Measurements from ENCODE around the gene JADE1. TPM values are rescaled to one million over a fixed set of nuclear protein-coding genes. Genes with fewer than 3 reads are reported as not detected.

JADE1 gene
- total RNA-seq, 1 donor from 2014 or later = 36.3 TPM

DNA sequence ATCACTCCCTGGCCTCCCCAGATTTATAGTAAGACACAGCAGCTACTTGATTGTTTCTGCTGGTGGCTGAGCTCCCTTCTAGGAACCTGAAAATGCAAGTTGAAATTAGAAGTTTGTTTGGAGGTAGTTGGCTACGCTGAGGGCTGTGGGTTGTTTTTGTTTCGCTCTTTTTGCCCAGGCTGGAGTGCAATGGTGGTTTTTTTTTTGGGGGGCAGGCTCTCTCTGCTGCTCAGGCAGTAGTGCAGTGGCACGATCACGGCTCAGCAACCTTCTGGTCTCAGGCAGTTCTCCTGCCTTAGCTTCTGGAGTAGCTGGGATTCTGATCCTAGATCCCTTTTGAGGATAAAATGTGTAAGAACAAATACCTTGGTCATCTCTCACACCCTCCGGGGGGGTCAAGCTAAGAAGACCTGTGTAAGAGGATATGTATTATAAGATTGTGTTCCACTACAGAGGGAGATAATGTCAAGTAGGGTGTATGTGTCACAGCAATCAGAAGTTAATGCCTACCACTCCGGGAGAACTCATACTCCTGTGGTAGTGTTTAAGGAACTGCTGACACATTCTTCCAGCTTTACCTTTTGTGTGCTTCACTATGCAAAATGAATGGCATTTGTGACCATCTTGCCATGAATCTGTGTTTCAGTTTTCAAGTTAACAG lies 9.7 kb downstream of the JADE1 start:
- no peak overlapping the region for H3K4me3 ChIP-seq
- H3K4me1 ChIP-seq = peaks cover 14% of the 10 kb centered on the region
- H3K9me3 ChIP-seq = no peaks in the 10 kb centered on the region
- no peak overlapping the region for H3K27ac ChIP-seq
- TF ChIP-seq, protein P1, sequence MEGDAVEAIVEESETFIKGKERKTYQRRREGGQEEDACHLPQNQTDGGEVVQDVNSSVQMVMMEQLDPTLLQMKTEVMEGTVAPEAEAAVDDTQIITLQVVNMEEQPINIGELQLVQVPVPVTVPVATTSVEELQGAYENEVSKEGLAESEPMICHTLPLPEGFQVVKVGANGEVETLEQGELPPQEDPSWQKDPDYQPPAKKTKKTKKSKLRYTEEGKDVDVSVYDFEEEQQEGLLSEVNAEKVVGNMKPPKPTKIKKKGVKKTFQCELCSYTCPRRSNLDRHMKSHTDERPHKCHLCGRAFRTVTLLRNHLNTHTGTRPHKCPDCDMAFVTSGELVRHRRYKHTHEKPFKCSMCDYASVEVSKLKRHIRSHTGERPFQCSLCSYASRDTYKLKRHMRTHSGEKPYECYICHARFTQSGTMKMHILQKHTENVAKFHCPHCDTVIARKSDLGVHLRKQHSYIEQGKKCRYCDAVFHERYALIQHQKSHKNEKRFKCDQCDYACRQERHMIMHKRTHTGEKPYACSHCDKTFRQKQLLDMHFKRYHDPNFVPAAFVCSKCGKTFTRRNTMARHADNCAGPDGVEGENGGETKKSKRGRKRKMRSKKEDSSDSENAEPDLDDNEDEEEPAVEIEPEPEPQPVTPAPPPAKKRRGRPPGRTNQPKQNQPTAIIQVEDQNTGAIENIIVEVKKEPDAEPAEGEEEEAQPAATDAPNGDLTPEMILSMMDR (IDR thresholded peaks at IDR 0.05) = no peak
- intact Hi-C loops (cut with DNase I) = no loop called here
- peak in 1 of 2 donors; percentile 39 for ATAC-seq
- H3K27me3 ChIP-seq (ENCODE audit: low read depth) = no peaks in the 10 kb centered on the region
- no peaks in the 10 kb centered on the region for H3K36me3 ChIP-seq
- no peak for DNase-seq

DNA sequence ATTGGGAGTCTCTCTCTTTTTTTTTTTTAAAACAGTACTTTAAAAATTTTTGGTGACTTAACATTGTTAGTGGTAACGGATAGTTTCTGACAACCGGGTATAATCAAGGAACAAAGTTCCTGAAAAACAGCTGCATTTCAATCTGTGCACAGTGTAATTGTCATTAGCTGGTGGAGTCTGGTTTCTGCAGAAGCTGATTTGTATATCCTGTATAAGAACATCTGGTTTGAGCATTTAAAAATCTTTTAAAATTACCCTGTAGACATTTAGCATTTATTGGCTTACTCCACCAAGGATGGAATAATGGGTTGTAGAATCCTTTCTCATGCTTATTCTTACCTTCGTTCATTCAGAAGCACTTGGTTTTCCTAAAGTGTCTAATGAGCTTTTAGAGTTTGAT lies 11.2 kb downstream of the JADE1 start:
- no peak overlapping the region for H3K27ac ChIP-seq
- ATAC-seq (no peak), DNase-seq (no peak)
- H3K27me3 ChIP-seq (ENCODE audit: low read depth) = no peaks in the 10 kb centered on the region
- intact Hi-C loops (cut with DNase I) = no loop called here
- TF ChIP-seq, protein P1 (IDR thresholded peaks at IDR 0.05) = no peak
- H3K36me3 ChIP-seq = no peaks in the 10 kb centered on the region
- H3K9me3 ChIP-seq = no peaks in the 10 kb centered on the region
- H3K4me1 ChIP-seq = peaks cover 20% of the 10 kb centered on the region
- H3K4me3 ChIP-seq = no peak overlapping the region

DNA sequence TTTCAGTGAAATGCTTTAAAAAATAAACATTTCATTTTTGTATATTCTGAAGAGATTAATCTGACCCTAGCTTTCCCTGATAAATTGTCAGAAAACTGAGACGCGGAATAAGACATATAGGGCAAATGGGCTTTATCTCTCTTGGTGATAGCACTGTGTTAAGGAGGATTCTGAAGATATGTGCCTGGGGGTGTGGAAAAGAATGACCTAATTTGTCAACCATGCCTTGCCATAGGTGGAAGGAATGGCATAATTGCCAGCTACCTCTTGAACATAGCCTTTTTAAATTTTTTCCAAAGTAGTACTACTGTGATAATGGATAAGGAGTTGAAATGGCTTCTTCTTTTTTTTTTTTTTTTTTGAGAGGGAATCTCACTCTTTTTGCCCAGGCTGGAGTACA lies 11.7 kb downstream of the JADE1 start:
- H3K9me3 ChIP-seq = no peaks in the 10 kb centered on the region
- H3K27me3 ChIP-seq (ENCODE audit: low read depth) = no peaks in the 10 kb centered on the region
- no peak overlapping the region for H3K27ac ChIP-seq
- no peak overlapping the region for H3K4me3 ChIP-seq
- no peaks in the 10 kb centered on the region for H3K36me3 ChIP-seq
- peaks cover 22% of the 10 kb centered on the region for H3K4me1 ChIP-seq
- DNase-seq (no peak), ATAC-seq (no peak)
- intact Hi-C loops (cut with DNase I) = no loop called here
- TF ChIP-seq, protein P1 (IDR thresholded peaks at IDR 0.05) = no peak

GRCh38 chr4:128823025-128823661 lies 13.6 kb downstream of the JADE1 start:
- Histone ChIP-seq H3K4me3 (no peak overlapping the region), H3K27ac (no peak overlapping the region), H3K36me3 (no peaks in the 10 kb centered on the region), H3K27me3 (ENCODE audit: low read depth) (no peaks in the 10 kb centered on the region), H3K4me1 (peaks cover 35% of the 10 kb centered on the region), H3K9me3 (no peaks in the 10 kb centered on the region)
- intact Hi-C loops (cut with DNase I) = no loop called here
- DNase-seq (no peak), ATAC-seq (peak in 1 of 2 donors; percentile 17)
- TF ChIP-seq, protein P1 (IDR thresholded peaks at IDR 0.05) = no peak

GRCh38 chr4:128825226-128825625 lies 15.7 kb downstream of the JADE1 start:
- DNase-seq = no peak
- TF ChIP-seq, protein P1 (IDR thresholded peaks at IDR 0.05) = no peak
- peaks cover 34% of the 10 kb centered on the region for H3K4me1 ChIP-seq
- peak; percentile 47 to 51 for ATAC-seq
- intact Hi-C loops (cut with DNase I) = no loop called here
- H3K27ac ChIP-seq = no peak overlapping the region
- H3K4me3 ChIP-seq = no peak overlapping the region
- no peaks in the 10 kb centered on the region for H3K27me3 ChIP-seq (ENCODE audit: low read depth)
- H3K9me3 ChIP-seq = no peaks in the 10 kb centered on the region
- no peaks in the 10 kb centered on the region for H3K36me3 ChIP-seq

Measured in lower lobe of right lung (tissue), 2 donors.